Urothelium cell line (cell line): ENCODE results near the gene ANAPC2.

ENCODE experiments used
- DNase-seq: peaks from one replicate; pipeline ENCODE4 v3.0.0; 2011; ENCODE audit warnings: low spot score, mixed read lengths
- FAIRE-seq: peaks from 2 replicates; lab custom pipeline; 2011; peaks lifted over from hg19 to GRCh38; lab: Jason Lieb, UNC

ANAPC2 gene

GRCh38 chr9:137134191-137134590, 54.2 kb downstream of the ANAPC2 start:
- no peak for DNase-seq
- no peak for FAIRE-seq

- no peak for DNase-seq
- no peak for FAIRE-seq
These were observed 58.1 kb downstream of the ANAPC2 start for GRCh38 chr9:137130176-137130755.

GRCh38 chr9:137129456-137130175, 58.7 kb downstream of the ANAPC2 start:
- DNase-seq, result no peak
- FAIRE-seq, result no peak

GRCh38 chr9:137128862-137129455, 59.4 kb downstream of the ANAPC2 start:
- DNase-seq, result no peak
- FAIRE-seq, result no peak

- no peak for DNase-seq
- no peak for FAIRE-seq
These were observed 60.0 kb downstream of the ANAPC2 start for GRCh38 chr9:137128158-137128861.

- DNase-seq (peak; percentile 53), FAIRE-seq (no peak)
These were observed 60.8 kb downstream of the ANAPC2 start for GRCh38 chr9:137127301-137128157.

- DNase-seq, result no peak
- no peak for FAIRE-seq
These were observed 61.6 kb downstream of the ANAPC2 start for GRCh38 chr9:137126786-137127185.
